Hippocampal formation (tissue), 2 donors: ENCODE data around the gene RADIL.

Source experiments
- DNase-seq, 2 donors: peaks; one replicate each; lab custom pipeline; 2025; lab: John Stamatoyannopoulos, UW

RADIL gene

GRCh38 chr7:4883033-4883371, 514 bp downstream of the RADIL start:
- no peak for DNase-seq

DNA sequence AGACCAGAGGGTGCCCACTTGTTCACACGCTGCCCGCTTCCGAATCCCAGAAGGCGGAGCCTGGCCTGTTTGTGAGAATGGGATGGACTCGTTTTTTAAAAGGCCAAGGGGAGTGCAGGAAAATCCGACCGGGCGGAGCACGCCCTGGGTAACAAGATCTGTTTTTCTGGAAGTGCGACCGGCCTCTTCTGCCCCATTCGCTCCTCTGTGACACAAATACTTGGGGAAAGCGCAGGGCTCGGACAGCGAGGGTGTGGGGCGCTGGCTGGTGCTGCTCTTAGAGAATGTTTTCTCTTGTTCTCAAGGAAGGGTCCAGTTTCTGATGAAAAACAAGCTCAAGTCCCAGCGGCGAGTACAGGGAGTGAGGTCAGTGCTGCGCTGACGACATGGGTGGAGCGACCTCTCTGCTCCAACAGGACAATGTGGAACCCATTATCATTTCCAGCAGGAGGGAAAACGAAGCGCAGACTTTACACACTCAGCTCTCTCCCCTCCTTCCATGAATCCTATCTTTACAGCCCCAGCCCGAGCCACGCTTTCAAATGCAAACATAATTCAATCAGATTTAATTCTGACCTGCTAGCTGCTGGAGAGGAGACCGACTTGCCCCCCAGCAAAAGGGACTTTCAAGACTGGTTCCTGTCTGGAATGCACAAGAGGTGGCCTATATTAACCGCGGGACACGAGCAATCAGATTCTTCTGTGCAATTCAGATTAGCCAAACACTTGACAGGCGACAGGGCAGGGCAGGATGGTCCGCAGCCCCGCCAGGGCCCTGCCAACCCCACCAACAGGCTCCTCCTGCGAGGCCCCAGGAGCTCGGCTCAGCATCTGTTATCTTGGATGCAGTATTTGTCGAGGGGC, 1.1 kb downstream of the RADIL start:
- peak in 1 of 2 donors; percentile 41 for DNase-seq

DNA sequence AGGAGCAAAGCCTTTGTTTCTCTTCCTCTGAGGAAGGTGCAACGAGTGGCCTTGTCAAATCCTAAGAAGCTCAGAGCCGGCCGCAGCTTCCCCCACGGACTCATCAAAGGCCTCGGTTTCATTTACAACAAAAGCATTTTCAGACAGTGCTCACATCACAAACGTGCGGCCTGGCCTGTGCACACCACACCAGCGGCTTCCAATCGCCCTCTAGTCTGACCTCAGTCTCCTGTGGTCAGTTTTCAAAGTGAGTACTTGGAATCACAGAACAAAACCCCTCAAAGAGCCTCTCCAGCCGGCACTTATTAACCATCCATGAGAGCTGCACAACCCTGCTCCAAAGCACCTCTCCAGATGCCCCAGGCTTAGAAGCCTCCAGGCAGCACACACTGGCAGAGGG, 3.3 kb downstream of the RADIL start:
- no peak for DNase-seq

- DNase-seq = no peak
Measured at GRCh38 chr7:4879396-4880081, 4.0 kb downstream of the RADIL start.

DNA sequence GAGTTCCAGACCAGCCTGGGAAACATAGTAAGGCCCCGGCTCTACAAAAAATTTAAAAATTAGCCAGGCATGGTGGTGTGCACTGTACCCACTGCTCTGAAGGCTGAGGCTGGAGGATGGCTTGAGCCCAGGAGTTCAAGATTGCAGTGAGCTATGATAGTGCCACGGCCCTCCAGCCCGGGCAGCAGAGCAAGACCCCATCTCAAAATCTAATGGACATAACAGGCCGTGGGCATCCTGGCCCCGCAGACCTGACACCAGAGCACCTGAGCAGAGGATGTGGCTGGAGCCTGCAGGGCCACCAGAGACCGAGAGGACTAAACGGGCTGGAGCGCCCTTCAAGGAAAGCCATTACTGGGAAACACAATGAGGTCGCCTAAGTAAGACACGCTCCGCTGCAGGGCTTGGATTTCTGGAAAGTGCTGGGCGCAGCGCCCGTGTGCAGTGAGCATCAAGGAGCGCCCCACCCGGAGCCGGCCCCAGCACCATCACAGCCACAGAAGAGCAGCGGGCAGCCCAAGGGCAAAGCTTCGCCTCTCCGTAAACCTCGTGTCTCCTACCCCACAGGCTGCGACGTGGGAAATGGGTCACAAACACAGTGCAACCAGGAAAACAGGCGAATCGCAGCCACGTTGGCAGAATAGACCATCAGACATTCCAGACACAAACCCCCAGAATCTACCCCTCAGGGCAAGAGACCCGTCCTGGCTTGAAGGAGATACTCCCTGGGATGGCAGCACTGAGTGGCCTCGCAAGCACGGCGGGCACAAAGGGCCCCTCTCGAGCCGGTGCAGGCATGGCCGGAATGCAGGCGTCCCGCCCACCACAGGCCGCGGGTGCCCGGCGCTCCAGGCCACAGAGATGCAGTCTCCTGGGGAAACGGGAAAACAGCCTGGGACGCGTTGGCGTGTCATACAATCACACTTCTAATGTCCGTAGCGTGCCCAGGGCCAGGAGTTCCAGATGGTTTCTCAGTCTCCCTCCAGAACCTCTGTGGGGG, 4.9 kb downstream of the RADIL start:
- peak in 1 of 2 donors; percentile 11 for DNase-seq

GRCh38 chr7:4876586-4876985, 6.9 kb downstream of the RADIL start:
- no peak for DNase-seq

DNA sequence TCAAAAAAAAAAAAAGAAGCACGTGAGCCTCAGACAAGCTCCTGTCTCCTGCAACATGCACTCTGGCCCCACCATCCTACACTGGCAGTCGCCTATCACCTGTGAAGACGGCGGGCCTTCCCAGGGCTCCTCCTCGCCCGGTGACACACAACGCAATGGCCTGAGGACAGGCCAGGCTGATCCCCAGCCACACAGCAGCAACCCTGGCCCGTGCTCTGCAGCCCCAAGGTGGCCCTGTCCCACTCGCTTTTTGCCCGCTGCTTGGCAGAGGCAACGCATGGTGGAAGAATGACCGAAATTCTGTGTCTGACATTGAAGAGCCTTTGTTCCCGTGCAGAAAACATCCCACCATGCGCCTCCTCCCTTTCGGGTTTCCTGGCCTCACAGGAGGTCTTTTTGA, 8.1 kb downstream of the RADIL start:
- DNase-seq = no peak

GRCh38 chr7:4873071-4873944, 10.2 kb downstream of the RADIL start:
- no peak for DNase-seq

DNA sequence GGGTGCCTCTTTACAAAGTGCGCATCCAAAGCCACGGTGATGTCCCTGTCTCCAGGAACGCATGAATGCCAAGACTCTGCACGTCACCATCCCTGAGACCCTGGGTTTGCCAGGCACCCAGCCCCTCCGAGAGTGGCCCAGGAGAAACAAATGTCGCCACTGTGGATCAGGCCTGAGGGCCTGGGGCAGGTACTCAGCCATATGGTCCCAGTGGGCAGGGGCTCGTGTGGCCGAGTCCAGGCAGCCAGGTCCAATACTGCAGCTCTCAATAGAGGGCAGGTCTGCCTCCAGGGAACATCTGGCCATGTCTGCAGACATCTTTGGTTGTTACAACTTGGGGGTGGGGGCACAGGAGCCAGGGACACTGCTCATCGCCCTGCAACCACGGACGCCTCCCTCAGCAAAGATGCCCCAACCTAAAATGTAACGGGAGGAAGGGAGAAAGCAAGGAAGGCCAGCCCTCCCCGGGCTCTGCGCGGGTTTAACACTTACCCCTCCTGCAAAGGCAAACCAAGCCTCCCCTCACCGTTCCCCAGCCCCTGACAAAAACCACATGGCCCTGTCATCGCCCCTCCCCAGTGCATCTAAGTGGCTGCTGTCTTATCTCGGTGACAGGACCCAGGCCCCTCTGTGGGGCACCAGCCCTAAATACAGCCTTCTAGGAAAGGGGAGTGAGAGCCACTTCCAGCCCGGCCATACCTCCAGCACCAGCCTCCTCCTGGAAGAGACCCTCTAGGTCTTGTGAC, 11.4 kb downstream of the RADIL start:
- DNase-seq = no peak

DNA sequence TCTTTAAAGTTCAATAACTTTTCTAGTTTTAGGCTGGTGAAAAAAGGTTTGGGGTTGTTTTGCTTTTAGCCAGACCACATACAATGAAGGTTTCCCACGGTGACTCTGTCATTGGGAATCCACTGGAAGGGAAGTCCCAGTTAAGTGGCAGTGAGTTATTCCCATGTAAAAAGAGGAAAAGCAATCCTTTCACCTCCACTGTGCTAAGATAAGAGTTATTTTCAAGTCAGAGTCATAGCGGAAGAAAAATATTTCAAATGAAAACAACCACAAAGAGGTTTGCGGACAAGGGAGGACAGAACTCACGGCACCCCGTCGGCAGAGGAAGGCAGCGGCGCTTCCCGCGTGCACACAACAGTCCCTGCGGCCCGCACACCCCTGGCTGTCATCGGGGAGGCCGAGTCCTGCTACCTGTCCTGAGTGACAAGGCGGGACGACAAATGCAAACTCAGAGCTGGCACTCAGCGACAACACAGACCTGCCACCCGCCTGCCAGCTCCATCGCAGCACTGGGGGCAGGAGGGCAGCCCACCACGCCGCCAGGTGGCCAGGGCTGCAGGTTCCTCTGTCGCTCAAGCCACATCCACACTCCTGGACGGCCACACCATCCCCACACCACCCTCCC, 12.3 kb downstream of the RADIL start:
- DNase-seq = no peak

- no peak for DNase-seq
Measured at GRCh38 chr7:4868493-4868892, 15.0 kb downstream of the RADIL start.

- no peak for DNase-seq
Measured at GRCh38 chr7:4866528-4867496, 16.7 kb downstream of the RADIL start.

GRCh38 chr7:4862156-4862555, 21.4 kb downstream of the RADIL start:
- no peak for DNase-seq

DNA sequence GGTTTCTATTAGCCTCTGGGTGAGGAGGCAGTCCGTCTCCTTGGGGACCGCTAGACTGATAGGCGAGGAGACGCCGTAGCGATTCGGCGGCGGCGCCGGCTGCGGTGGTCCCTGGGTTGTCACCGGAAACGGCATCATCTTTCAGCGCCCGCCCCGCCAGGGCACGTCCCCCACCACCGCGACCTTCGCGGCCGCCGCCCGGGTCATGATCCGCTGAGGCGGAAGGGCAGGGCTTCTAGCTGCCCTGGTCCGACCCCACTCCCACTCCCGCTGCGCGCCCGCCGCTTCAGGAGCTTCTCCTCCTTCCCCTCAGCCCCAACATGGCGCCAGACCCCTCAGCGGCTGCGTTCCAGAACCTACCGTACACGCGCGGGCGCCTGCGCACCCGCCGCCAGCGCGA, 21.8 kb downstream of the RADIL start, which contains the start of gene PAPOLB:
PAPOLB (minus strand) TSS at position 358 of the 400 bp plus-strand sequence; CDS start at position 138, 220 bp downstream.
- no peak for DNase-seq

- no peak for DNase-seq
Measured at GRCh38 chr7:4861227-4861626, 22.3 kb downstream of the RADIL start.

DNA sequence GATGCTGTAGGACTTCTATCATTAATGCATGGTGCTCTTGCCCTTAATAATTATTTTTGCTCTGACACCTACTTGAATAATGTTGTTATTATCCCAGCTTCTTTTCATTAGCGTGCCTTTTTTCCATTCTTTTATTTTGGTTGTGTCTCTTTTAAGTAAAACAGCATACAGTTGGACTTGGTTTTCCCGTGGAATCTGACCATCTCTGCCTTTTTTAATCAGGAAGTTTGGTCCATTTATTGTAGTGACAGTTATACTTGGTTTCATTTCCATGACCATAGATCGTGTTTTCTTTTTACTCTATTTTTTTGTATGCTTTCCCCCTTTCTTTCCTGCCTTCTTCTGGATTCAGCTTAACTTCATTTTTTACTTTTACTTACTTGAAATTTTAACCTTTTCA, 26.3 kb downstream of the RADIL start:
- no peak for DNase-seq

DNA sequence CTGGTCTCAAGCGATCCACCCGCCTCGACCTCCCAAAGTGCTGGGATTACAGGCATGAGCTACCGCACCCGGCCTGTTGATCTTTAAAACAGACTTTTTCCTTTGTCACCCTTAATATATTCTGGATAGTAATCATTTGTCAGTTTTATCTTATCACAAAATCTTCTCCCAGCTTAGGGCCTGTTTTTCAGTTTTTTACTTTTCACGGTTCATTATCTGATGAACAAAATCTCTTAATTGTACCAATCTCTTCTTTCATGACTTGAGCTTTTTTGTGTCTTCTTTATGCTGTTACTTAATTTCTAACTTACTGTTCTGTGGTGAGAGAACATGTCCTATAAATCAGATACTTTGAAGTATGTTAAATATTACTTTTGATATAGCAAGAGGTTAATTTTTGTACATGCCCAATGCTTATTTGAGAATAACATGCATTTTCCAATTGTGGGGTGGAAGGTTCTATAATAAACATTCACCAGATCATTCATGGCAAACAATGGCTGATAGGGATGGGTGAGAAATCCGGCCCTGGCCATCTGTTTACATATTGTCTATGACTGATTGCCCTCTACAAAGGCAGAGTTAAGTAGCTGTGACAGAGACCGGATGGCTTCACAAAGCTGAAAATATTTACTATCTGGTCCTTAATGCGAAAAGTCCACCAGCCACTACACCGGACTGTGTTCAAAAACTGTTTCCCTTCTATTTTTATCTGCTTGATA, 27.0 kb downstream of the RADIL start:
- no peak for DNase-seq

DNA sequence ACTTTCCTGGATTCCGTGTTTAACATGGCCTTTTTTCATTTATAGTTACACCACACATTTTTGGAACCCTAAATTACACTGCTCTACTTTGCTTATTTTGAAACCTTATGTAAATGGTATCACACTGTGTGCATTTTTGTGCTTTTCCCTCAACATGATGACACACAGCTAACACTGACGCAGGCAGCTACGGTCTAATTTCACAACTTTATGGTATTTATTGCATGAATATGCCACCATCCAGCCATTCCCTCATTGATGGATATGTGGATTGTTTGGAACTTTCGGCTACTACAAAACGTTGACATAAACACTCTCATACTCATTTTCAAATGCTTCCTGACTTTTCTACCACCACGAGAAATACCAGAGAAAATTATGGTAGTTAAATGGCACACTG, 28.6 kb downstream of the RADIL start:
- DNase-seq = no peak
